H1 (cell line): ENCODE results near the gene NOTCH4. TPM values are rescaled to one million over a fixed set of nuclear protein-coding genes. Genes with fewer than 3 reads are reported as not detected.
A peak's percentile ranks its signal among the peaks of the same experiment; 100 is the strongest.

ENCODE experiments used
- CTCF ChIA-PET: fragments of 300-600 bp; sonication (Branson Sonifier 250); formaldehyde crosslinking; loops from one replicate; lab custom pipeline; 2021; ENCODE audit not compliant: partially characterized antibody; lab: Charles Lee
- POLR2A ChIA-PET: fragments of 300-600 bp; sonication (Branson Sonifier 250); formaldehyde crosslinking; loops from one replicate; lab custom pipeline; 2021; ENCODE audit warnings: inconsistent platforms; ENCODE audit not compliant: partially characterized antibody; lab: Charles Lee
- DNase-seq, 2 experiments: peaks; one replicate each; pipeline versions ENCODE4 v3.0.0 to v3.0.0-alpha.2; 2010 to 2022; ENCODE audit warnings: low spot score in 2 of 2, low read depth in 1 of 2, mixed read lengths in 1 of 2
- FAIRE-seq: peaks from 2 replicates; lab custom pipeline; 2011; peaks lifted over from hg19 to GRCh38; lab: Jason Lieb, UNC
- H2AFZ ChIP-seq: 2 replicates; pipeline ENCODE4 v1.8.1; 2012; ENCODE audit warnings: low read length, inconsistent platforms
- H2AK5ac ChIP-seq: 2 replicates; pipeline ENCODE4 v1.6.1; 2013; ENCODE audit warnings: low read depth, low read length
- H2BK120ac ChIP-seq: replicated peaks from 2 replicates; pipeline ENCODE3; 2013; ENCODE audit warnings: low read depth, low read length, inconsistent platforms
- H2BK12ac ChIP-seq: 2 replicates; pipeline ENCODE4 v1.6.1; 2013; ENCODE audit warnings: low read depth, low read length
- H2BK15ac ChIP-seq: 2 replicates; pipeline ENCODE4 v1.6.1; 2013; ENCODE audit warnings: low read length
- H2BK20ac ChIP-seq: 2 replicates; pipeline ENCODE4 v1.6.1; 2013; ENCODE audit warnings: low read length
- H2BK5ac ChIP-seq: 2 replicates; pipeline ENCODE4 v1.6.1; 2013; ENCODE audit warnings: low read depth, low read length
- H3K14ac ChIP-seq: 2 replicates; pipeline ENCODE4 v1.6.1; 2013; ENCODE audit warnings: inconsistent platforms; ENCODE audit not compliant: insufficient read length
- H3K18ac ChIP-seq: 2 replicates; pipeline ENCODE4 v1.6.1; 2013; ENCODE audit warnings: low read length; ENCODE audit errors: extremely low read depth
- H3K23ac ChIP-seq: 2 replicates; pipeline ENCODE4 v1.6.1; 2013; ENCODE audit warnings: inconsistent platforms; ENCODE audit not compliant: insufficient read length
- H3K23me2 ChIP-seq: 2 replicates; pipeline ENCODE4 v1.6.1; 2013; ENCODE audit warnings: low read depth, low read length
- H3K27ac ChIP-seq: 2 replicates; pipeline ENCODE4 v1.6.1; 2011; ENCODE audit warnings: low read depth, low read length, inconsistent platforms
- H3K27me3 ChIP-seq, 4 experiments: replicated peaks in 1 of 4; 1 replicate in 1 of 4; 2 replicates in 3 of 4; pipeline versions ENCODE4 v1.6.1 to v1.8.1; 2011 to 2013; ENCODE audit warnings: low read length in 3 of 4, mild to moderate bottlenecking in 3 of 4, inconsistent platforms in 2 of 4, mixed read lengths in 2 of 4, moderate library complexity in 1 of 4; ENCODE audit not compliant: control insufficient read depth in 3 of 4, insufficient read depth in 3 of 4; ENCODE audit errors: extremely low read depth in 1 of 4
- H3K36me3 ChIP-seq, 4 experiments: 2 replicates each; pipeline versions ENCODE4 v1.6.1 to v1.8.1; 2011 to 2013; ENCODE audit warnings: mild to moderate bottlenecking in 4 of 4, low read length in 3 of 4, moderate library complexity in 2 of 4, control low read depth in 1 of 4, inconsistent platforms in 1 of 4; ENCODE audit not compliant: insufficient read depth in 4 of 4, control insufficient read depth in 2 of 4
- H3K4ac ChIP-seq: replicated peaks from 2 replicates; pipeline ENCODE3; 2013; ENCODE audit warnings: low read length, low read depth, mixed read lengths, inconsistent platforms; ENCODE audit not compliant: insufficient read length
- H3K4me1 ChIP-seq, 4 experiments: replicated peaks in 1 of 4; 1 replicate in 1 of 4; 2 replicates in 3 of 4; pipeline versions ENCODE4 v1.6.1 to v1.8.1; 2011 to 2013; ENCODE audit warnings: low read length in 3 of 4, inconsistent platforms in 2 of 4, mixed read lengths in 1 of 4; ENCODE audit not compliant: insufficient read depth in 4 of 4, control insufficient read depth in 3 of 4
- H3K4me2 ChIP-seq, 2 experiments: 2 replicates each; pipeline versions ENCODE4 v1.6.1 to v1.8.1; 2011 to 2013; ENCODE audit warnings: low read depth in 2 of 2, low read length in 2 of 2, control low read depth in 1 of 2, inconsistent platforms in 1 of 2, mild to moderate bottlenecking in 1 of 2; ENCODE audit not compliant: insufficient read depth in 1 of 2
- H3K4me3 ChIP-seq, 4 experiments: fragments of 200-600, 300-600 bp in 1 of 4; sonication (generic), shearing (Covaris generic), sonication (Bioruptor Twin) in 1 of 4; 2 replicates each; pipeline versions ENCODE4 v1.5.1 to v1.8.1; 2011 to 2016; ENCODE audit warnings: low read length in 4 of 4, low read depth in 3 of 4, control low read depth in 2 of 4, inconsistent platforms in 2 of 4, mild to moderate bottlenecking in 2 of 4, mixed read lengths in 1 of 4, moderate library complexity in 1 of 4; ENCODE audit not compliant: insufficient read depth in 2 of 4; ENCODE audit errors: extremely low read depth in 1 of 4
- H3K56ac ChIP-seq: replicated peaks from 2 replicates; pipeline ENCODE3; 2013; ENCODE audit warnings: low read depth, mild to moderate bottlenecking, mixed read lengths, low read length, inconsistent platforms; ENCODE audit not compliant: insufficient read length
- H3K79me1 ChIP-seq: 2 replicates; pipeline ENCODE4 v1.6.1; 2013; ENCODE audit warnings: low read depth, low read length, control low read depth
- H3K79me2 ChIP-seq, 2 experiments: 2 replicates each; pipeline versions ENCODE4 v1.6.1 to v1.8.1; 2012 to 2013; ENCODE audit warnings: low read length in 2 of 2, mild to moderate bottlenecking in 2 of 2, inconsistent platforms in 1 of 2; ENCODE audit not compliant: insufficient read depth in 2 of 2, control insufficient read depth in 1 of 2
- H3K9ac ChIP-seq, 4 experiments: replicated peaks in 1 of 4; 1 replicate in 1 of 4; 2 replicates in 3 of 4; pipeline versions ENCODE4 v1.6.1 to v1.8.1; 2011 to 2013; ENCODE audit warnings: low read depth in 3 of 4, low read length in 3 of 4, control low read depth in 2 of 4, mild to moderate bottlenecking in 2 of 4, moderate library complexity in 2 of 4, inconsistent platforms in 1 of 4; ENCODE audit errors: extremely low read depth in 1 of 4
- H3K9me3 ChIP-seq, 2 experiments: 2 replicates each; pipeline versions ENCODE4 v1.6.1 to v1.8.1; 2012 to 2013; ENCODE audit warnings: mild to moderate bottlenecking in 2 of 2, moderate library complexity in 2 of 2, control low read depth in 1 of 2, inconsistent platforms in 1 of 2, low read depth in 1 of 2, low read length in 1 of 2, mixed read lengths in 1 of 2; ENCODE audit not compliant: insufficient read depth in 2 of 2
- H4K20me1 ChIP-seq, 2 experiments: replicated peaks in 1 of 2; 2 replicates each; pipeline versions ENCODE3 to v1.8.1; 2011 to 2013; ENCODE audit warnings: inconsistent platforms in 2 of 2, low read length in 2 of 2, mild to moderate bottlenecking in 1 of 2; ENCODE audit not compliant: insufficient read depth in 2 of 2, control insufficient read depth in 1 of 2
- H4K5ac ChIP-seq: 2 replicates; pipeline ENCODE4 v1.6.1; 2013; ENCODE audit warnings: low read length, low read depth, mixed read lengths, inconsistent platforms; ENCODE audit not compliant: insufficient read length
- H4K8ac ChIP-seq: 2 replicates; pipeline ENCODE4 v1.8.0; 2013; ENCODE audit warnings: mild to moderate bottlenecking, moderate library complexity, low read length, inconsistent platforms; ENCODE audit not compliant: insufficient read depth; ENCODE audit errors: extremely low read depth
- H4K91ac ChIP-seq: replicated peaks from 2 replicates; pipeline ENCODE3; 2013; ENCODE audit warnings: low read length, mixed read lengths, inconsistent platforms; ENCODE audit not compliant: insufficient read length
- EZH2 ChIP-seq: fragments of 200-600 bp; sonication (generic); IDR thresholded peaks from 2 replicates; pipeline ENCODE4 v1.7.1; 2012; ENCODE audit warnings: low read depth, mild to moderate bottlenecking, moderate library complexity, low read length, inconsistent platforms; ENCODE audit not compliant: severe bottlenecking
- MAX ChIP-seq: IDR thresholded peaks from 2 replicates; pipeline ENCODE4 v1.6.1; 2012; ENCODE audit warnings: inconsistent platforms
- PHF8 ChIP-seq: fragments of 200-600 bp; sonication (generic); conservative IDR thresholded peaks from 2 replicates; pipeline ENCODE4 v1.7.1; 2012; ENCODE audit warnings: low read depth, mild to moderate bottlenecking, inconsistent platforms, low read length, moderate library complexity
- TAF7 ChIP-seq: optimal IDR thresholded peaks from 2 replicates; pipeline ENCODE3; 2011; ENCODE audit warnings: low read depth, mild to moderate bottlenecking, inconsistent platforms, low read length, moderate library complexity, borderline replicate concordance
- TBP ChIP-seq: IDR thresholded peaks from 2 replicates; pipeline ENCODE4 v1.6.1; 2011; ENCODE audit warnings: low read depth, low read length, improper control_type of control experiment
- ZNF274 ChIP-seq: IDR thresholded peaks from 2 replicates; pipeline ENCODE4 v1.7.0; 2012; ENCODE audit warnings: low read length, borderline replicate concordance; ENCODE audit errors: extremely low read depth
- WGBS, 2 experiments: shearing (Covaris generic) in 1 of 2; methylation state at CpG; one replicate each; pipeline versions ENCODE4 v1.1.6 to v1.1.7; 2013 to 2015; ENCODE audit warnings: low lambda C conversion rate in 2 of 2, mixed read lengths in 2 of 2, inconsistent platforms in 1 of 2, low coverage in 1 of 2, missing lambda C conversion rate in 1 of 2; ENCODE audit not compliant: insufficient replicate concordance in 2 of 2, insufficient coverage in 1 of 2, insufficient read length in 1 of 2; ENCODE audit errors: extremely low coverage in 1 of 2, missing lambda C conversion rate in 1 of 2; 5-methylcytosine and 5-hydroxymethylcytosine counted together
- polyA plus RNA-seq, 7 experiments: library from polyadenylated mRNA; depleted of rRNA in 3 of 7; stranded (reverse) in 5 of 7; unstranded in 2 of 7; fragments of >200 nt in 5 of 7; fragments of 200-250 nt in 2 of 7; gene quantifications; 1 replicate in 5 of 7; 2 replicates in 1 of 7; 4 replicates in 1 of 7; pipeline versions ENCODE4 v1.2.1 to v1.2.3, GENCODE V29; 2011 to 2013; ENCODE audit warnings: missing spikeins in 2 of 7, mixed read lengths in 2 of 7
- total RNA-seq: library from RNA; stranded (reverse); fragmentation: NEBNext Ultra II Directional; extraction: Animal tissue kit (Norgen Biotek cat#: 25700); gene quantifications from 2 replicates; pipeline ENCODE4 v1.2.1, GENCODE V29; 2021
- TF ChIP-seq, protein P1 (sequence below): IDR thresholded peaks from 2 replicates; pipeline ENCODE4 v1.6.1; 2012; ENCODE audit warnings: inconsistent platforms

The NOTCH4 gene
- total and polyA plus RNA-seq, 2 of the 8 experiments (the other 6 are each of a cell fraction or from before 2014, with no cell fraction given): 1.9 to 2.8 TPM

- POLR2A ChIA-PET: interaction anchor here (0.6 to 9.2 kb wide), 13 partner anchors 9 to 41 kb away, joined by 3 to 70 read pairs (median 6); partner anchors contain the start of genes AGPAT1, ATF6B, FKBPL and GPSM3
- TF ChIP-seq TBP (no peak), TAF7 (no peak), EZH2 (peak; percentile 33), ZNF274 (no peak), PHF8 (no peak), MAX (peak; percentile 76)
- TF ChIP-seq, protein P1, sequence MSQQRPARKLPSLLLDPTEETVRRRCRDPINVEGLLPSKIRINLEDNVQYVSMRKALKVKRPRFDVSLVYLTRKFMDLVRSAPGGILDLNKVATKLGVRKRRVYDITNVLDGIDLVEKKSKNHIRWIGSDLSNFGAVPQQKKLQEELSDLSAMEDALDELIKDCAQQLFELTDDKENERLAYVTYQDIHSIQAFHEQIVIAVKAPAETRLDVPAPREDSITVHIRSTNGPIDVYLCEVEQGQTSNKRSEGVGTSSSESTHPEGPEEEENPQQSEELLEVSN: 0 out of 2 replicates have a peak, but pooled peaks have one; percentile 47
These were observed 73.7 kb downstream of the NOTCH4 start for GRCh38 chr6:32149932-32150870.

More at GRCh38 chr6:32149932-32150870, 73.7 kb downstream of the NOTCH4 start:
- Histone ChIP-seq H4K91ac (no peak overlapping the region), H2BK15ac (peak overlapping the region; percentile 19; the same call in 1 of the 2 replicates), H4K5ac (no peak overlapping the region), H3K9me3 (no peaks in the 10 kb centered on the region), H3K9ac (no peak overlapping the region), H2BK5ac (peak overlapping the region; percentile 71; the same call in 1 of the 2 replicates), H3K4ac (no peak overlapping the region), H2AFZ (no peak overlapping the region), H2BK20ac (peak overlapping the region; percentile 51; the same call in 1 of the 2 replicates), H3K18ac (peak overlapping the region; percentile 38; the same call in 1 of the 2 replicates), H3K79me1 (0 out of 2 replicates have a peak, but pooled peaks cover 3% of the 10 kb centered on the region), H3K27me3 (peaks cover 4 to 41% (median 37%) of the 10 kb centered on the region in 4 experiments), H4K8ac (no peak overlapping the region), H3K23me2 (peaks cover 25% of the 10 kb centered on the region), H2AK5ac (no peak overlapping the region), H3K4me2 (peak overlapping the region; percentile 94 to 100), H3K14ac (no peak overlapping the region), H3K27ac (no peak overlapping the region), H3K23ac (no peak overlapping the region), H4K20me1 (no peaks in the 10 kb centered on the region), H2BK12ac (no peak overlapping the region; the same call in 1 of the 2 replicates), H3K79me2 (peaks cover 0 to 4% of the 10 kb centered on the region in 2 experiments; a peak in 1 of 4 replicates), H3K36me3 (no peaks in the 10 kb centered on the region), H3K4me3 (peak overlapping the region; percentile 55 to 76 (median 70)), H2BK120ac (no peak overlapping the region), H3K4me1 (peaks cover 14 to 38% (median 17%) of the 10 kb centered on the region in 4 experiments), H3K56ac (no peak overlapping the region)
- DNase-seq (peak in 1 of 2 experiments; percentile 78), FAIRE-seq (no peak)
- CTCF ChIA-PET: interaction anchor here (0.8 to 4.7 kb wide), 12 partner anchors 14 to 53 kb away, joined by 3 to 23 read pairs (median 7); partner anchors contain the start of genes ATF6B and PBX2
- whole genome bisulfite sequencing, 2 experiments: 7% methylated on average over 25 of the region's 55 CpGs; no CpG with 5 or more reads in 1 of the 2 experiments
